H9 (cell line): ENCODE data around the gene PELI2. TPM values are rescaled to one million over a fixed set of nuclear protein-coding genes. Genes with fewer than 3 reads are reported as not detected.

Experiments used
- DNase-seq: peaks from one replicate; pipeline ENCODE4 v3.0.0-alpha.2; 2017
- H2AFZ ChIP-seq: one replicate; pipeline ENCODE4 v1.6.1; 2013; ENCODE audit warnings: mild to moderate bottlenecking, low read length, control low read depth, moderate library complexity
- H2AK5ac ChIP-seq: 2 replicates; pipeline ENCODE4 v1.6.1; 2013; ENCODE audit warnings: low read length, control low read depth, mixed read lengths; ENCODE audit not compliant: insufficient read length
- H2BK120ac ChIP-seq: one replicate; pipeline ENCODE4 v1.6.1; 2013; ENCODE audit warnings: low read depth, mild to moderate bottlenecking, low read length, control low read depth, inconsistent platforms; ENCODE audit not compliant: poor library complexity, severe bottlenecking
- H2BK12ac ChIP-seq: 2 replicates; pipeline ENCODE4 v1.6.1; 2013; ENCODE audit warnings: low read length, control low read depth, mixed read lengths, low read depth; ENCODE audit not compliant: insufficient read length
- H2BK15ac ChIP-seq: 2 replicates; pipeline ENCODE4 v1.6.1; 2013; ENCODE audit warnings: low read depth, low read length, control low read depth
- H2BK20ac ChIP-seq: one replicate; pipeline ENCODE4 v1.6.1; 2013; ENCODE audit warnings: low read depth, mild to moderate bottlenecking, low read length, control low read depth, inconsistent platforms; ENCODE audit not compliant: poor library complexity, severe bottlenecking
- H2BK5ac ChIP-seq: 2 replicates; pipeline ENCODE4 v1.6.1; 2013; ENCODE audit warnings: low read length, control low read depth, mixed read lengths; ENCODE audit not compliant: insufficient read length
- H3K14ac ChIP-seq: 2 replicates; pipeline ENCODE4 v1.6.1; 2013; ENCODE audit warnings: low read length, control low read depth; ENCODE audit not compliant: insufficient read depth
- H3K18ac ChIP-seq: 2 replicates; pipeline ENCODE4 v1.6.1; 2013; ENCODE audit warnings: low read depth, mild to moderate bottlenecking, mixed read lengths, low read length, control low read depth; ENCODE audit not compliant: insufficient read length
- H3K23ac ChIP-seq: 2 replicates; pipeline ENCODE4 v1.6.1; 2013; ENCODE audit warnings: low read length, control low read depth, mixed read lengths, low read depth; ENCODE audit not compliant: insufficient read length
- H3K23me2 ChIP-seq: 2 replicates; pipeline ENCODE4 v1.6.1; 2013; ENCODE audit warnings: low read depth, mild to moderate bottlenecking, mixed read lengths, low read length, control low read depth; ENCODE audit not compliant: insufficient read length, poor library complexity, severe bottlenecking
- H3K27ac ChIP-seq: 2 replicates; pipeline ENCODE4 v1.5.1; 2013; ENCODE audit warnings: low read length, control low read depth, mixed read lengths, low read depth; ENCODE audit not compliant: insufficient read length
- H3K27me3 ChIP-seq: 2 replicates; pipeline ENCODE4 v1.6.1; 2013; ENCODE audit warnings: low read length, control low read depth, inconsistent platforms; ENCODE audit not compliant: insufficient read depth
- H3K4ac ChIP-seq: 2 replicates; pipeline ENCODE4 v1.6.1; 2013; ENCODE audit warnings: low read depth, mild to moderate bottlenecking, control low read depth, inconsistent platforms, low read length, moderate library complexity
- H3K4me1 ChIP-seq: 2 replicates; pipeline ENCODE4 v1.6.1; 2013; ENCODE audit warnings: low read length, control low read depth, inconsistent platforms; ENCODE audit not compliant: insufficient read depth
- H3K4me2 ChIP-seq: 2 replicates; pipeline ENCODE4 v1.6.1; 2013; ENCODE audit warnings: low read length, control low read depth, mixed read lengths; ENCODE audit not compliant: insufficient read length, insufficient read depth
- H3K56ac ChIP-seq: 2 replicates; pipeline ENCODE4 v1.6.1; 2013; ENCODE audit warnings: low read depth, mild to moderate bottlenecking, mixed read lengths, low read length, control low read depth; ENCODE audit not compliant: insufficient read length
- H3K79me1 ChIP-seq: 2 replicates; pipeline ENCODE4 v1.6.1; 2013; ENCODE audit warnings: low read depth, mild to moderate bottlenecking, moderate library complexity, low read length, control low read depth, inconsistent platforms; ENCODE audit not compliant: insufficient read depth, poor library complexity, severe bottlenecking
- H3K79me2 ChIP-seq: 2 replicates; pipeline ENCODE4 v1.6.1; 2013; ENCODE audit warnings: low read length, control low read depth, inconsistent platforms; ENCODE audit not compliant: insufficient read depth
- H3K9ac ChIP-seq: 2 replicates; pipeline ENCODE4 v1.6.1; 2013; ENCODE audit warnings: low read length, control low read depth, mixed read lengths; ENCODE audit not compliant: insufficient read length; ENCODE audit errors: extremely low read depth
- H3K9me3 ChIP-seq: one replicate; pipeline ENCODE4 v1.6.1; 2013; ENCODE audit warnings: low read depth, low read length, inconsistent platforms; ENCODE audit not compliant: control insufficient read depth
- H3T11ph ChIP-seq: one replicate; pipeline ENCODE4 v1.6.1; 2013; ENCODE audit warnings: mild to moderate bottlenecking, low read length, control low read depth, inconsistent platforms
- H4K20me1 ChIP-seq: one replicate; pipeline ENCODE4 v1.6.1; 2013; ENCODE audit not compliant: control insufficient read depth, insufficient read length, insufficient read depth
- H4K5ac ChIP-seq: 2 replicates; pipeline ENCODE4 v1.6.1; 2013; ENCODE audit warnings: low read depth, mild to moderate bottlenecking, mixed read lengths, low read length, control low read depth; ENCODE audit not compliant: insufficient read length
- H4K8ac ChIP-seq: replicated peaks from 2 replicates; pipeline ENCODE4 v1.6.1; 2013; ENCODE audit warnings: low read length, control low read depth, mixed read lengths, low read depth; ENCODE audit not compliant: insufficient read length
- H4K91ac ChIP-seq: 2 replicates; pipeline ENCODE4 v1.6.1; 2013; ENCODE audit warnings: low read depth, mild to moderate bottlenecking, moderate library complexity, mixed read lengths, low read length, control low read depth; ENCODE audit not compliant: insufficient read length
- H3K27ac Mint-ChIP-seq, 3 experiments: 2 replicates in 2 of 3; 3 replicates in 1 of 3; pipeline ENCODE4 v1.8.0; 2020 to 2021; ENCODE audit warnings: mixed read lengths in 3 of 3, mild to moderate bottlenecking in 1 of 3, moderate library complexity in 1 of 3
- H3K27me3 Mint-ChIP-seq: 2 replicates; pipeline ENCODE4 v1.8.0; 2021; ENCODE audit warnings: low read depth, mild to moderate bottlenecking, moderate library complexity, mixed read lengths
- H3K36me3 Mint-ChIP-seq, 3 experiments: 2 replicates in 2 of 3; 3 replicates in 1 of 3; pipeline ENCODE4 v1.8.0; 2020 to 2021; ENCODE audit warnings: low read depth in 3 of 3, mixed read lengths in 3 of 3; ENCODE audit not compliant: insufficient read depth in 1 of 3
- H3K4me1 Mint-ChIP-seq, 2 experiments: 2 replicates each; pipeline ENCODE4 v1.8.0; 2020; ENCODE audit warnings: mixed read lengths in 2 of 2
- H3K4me3 Mint-ChIP-seq, 2 experiments: 2 replicates in 1 of 2; 3 replicates in 1 of 2; pipeline ENCODE4 v1.8.0; 2020 to 2021; ENCODE audit warnings: mild to moderate bottlenecking in 2 of 2, mixed read lengths in 2 of 2, moderate library complexity in 1 of 2
- H3K9me3 Mint-ChIP-seq, 2 experiments: 2 replicates in 1 of 2; 3 replicates in 1 of 2; pipeline ENCODE4 v1.8.0; 2020; ENCODE audit warnings: mild to moderate bottlenecking in 2 of 2, mixed read lengths in 2 of 2, moderate library complexity in 1 of 2
- CTCF ChIP-seq: fragments of 200-600 bp; sonication (generic); conservative IDR thresholded peaks from 3 replicates; pipeline ENCODE4 v1.8.0; 2021; ENCODE audit warnings: antibody characterized with exemption, mild to moderate bottlenecking
- WGBS: extraction: QIAGEN DNeasy Blood & Tissue Kit; methylation state at CpG from one replicate; pipeline ENCODE4 v1.1.7; 2013; ENCODE audit warnings: missing lambda C conversion rate, low lambda C conversion rate, mixed read lengths; ENCODE audit not compliant: insufficient read length; ENCODE audit errors: extremely low coverage; 5-methylcytosine and 5-hydroxymethylcytosine counted together
- total RNA-seq: library from RNA; stranded (reverse); gene quantifications from 2 replicates; pipeline ENCODE4 v1.2.1, GENCODE V29; 2021

The PELI2 gene
- total RNA-seq, 1 experiment from 2014 or later: 18.0 TPM

- H4K91ac ChIP-seq: no peak overlapping the region
- H2AK5ac ChIP-seq: no peak overlapping the region
- Mint-ChIP-seq H3K9me3 (peaks cover 6 to 8% of the 10 kb centered on the region in 2 experiments), H3K27me3 (no peaks in the 10 kb centered on the region), H3K4me3 (no peak overlapping the region), H3K36me3 (peaks cover 5 to 12% (median 7%) of the 10 kb centered on the region in 3 experiments), H3K27ac (no peak overlapping the region), H3K4me1 (no peaks in the 10 kb centered on the region)
- H3K4ac ChIP-seq: no peak overlapping the region
- no peaks in the 10 kb centered on the region for H3K27me3 ChIP-seq
- H2BK12ac ChIP-seq: no peak overlapping the region
- no peak overlapping the region for H3K56ac ChIP-seq
- no CpG with 5 or more reads among the region's 3 CpGs for WGBS
- no peak overlapping the region for H4K8ac ChIP-seq
- no peak overlapping the region for H2BK5ac ChIP-seq
- no peaks in the 10 kb centered on the region for H4K20me1 ChIP-seq
- H3K4me2 ChIP-seq: no peak overlapping the region
- no peak overlapping the region for H3K23ac ChIP-seq
- no peak for TF ChIP-seq CTCF
- no peaks in the 10 kb centered on the region for H3K9me3 ChIP-seq
- no peak overlapping the region for H3K27ac ChIP-seq
- H3K23me2 ChIP-seq: no peaks in the 10 kb centered on the region
- DNase-seq: no peak
- H2BK120ac ChIP-seq: no peak overlapping the region
- H2BK20ac ChIP-seq: no peak overlapping the region
- H3K79me1 ChIP-seq: no peaks in the 10 kb centered on the region
- H4K5ac ChIP-seq: no peak overlapping the region
- H3T11ph ChIP-seq: no peak overlapping the region
- no peak overlapping the region for H2AFZ ChIP-seq
- H2BK15ac ChIP-seq: no peak overlapping the region
- no peak overlapping the region for H3K14ac ChIP-seq
- H3K9ac ChIP-seq: no peak overlapping the region
- no peaks in the 10 kb centered on the region for H3K79me2 ChIP-seq
- H3K18ac ChIP-seq: no peak overlapping the region
- no peaks in the 10 kb centered on the region for H3K4me1 ChIP-seq
These were observed 144.3 kb downstream of the PELI2 start for GRCh38 chr14:56262530-56262929.
